ENCODE measurements around the gene SLC35A3. TPM values are rescaled to one million over a fixed set of nuclear protein-coding genes. Genes with fewer than 3 reads are reported as not detected.

Gene SLC35A3
- total RNA-seq, 1 experiment from 2014 or later = 21.6 TPM

GRCh38 chr1:100053727-100054126 lies 83.9 kb downstream of the SLC35A3 start:
- H3K9ac ChIP-seq (ENCODE audit: low read length) = no peak overlapping the region
- no TSS peak for BruUV-seq (replicated peaks)
- H3K36me3 ChIP-seq (ENCODE audit: control insufficient read depth in 1 of 2, insufficient read depth in 2 of 2, low read length in 2 of 2) = no peaks in the 10 kb centered on the region
- no peaks in the 10 kb centered on the region for H3K9me2 ChIP-seq (ENCODE audit: insufficient read depth)
- H3K4me2 ChIP-seq (ENCODE audit: low read length) = no peak overlapping the region
- intact Hi-C loops (cut with micrococcal nuclease) = no loop called here
- CTCF ChIA-PET = no interaction called here
- TF ChIP-seq FOSL1 (IDR thresholded peaks at IDR 0.05; ENCODE audit: low read depth) (no peak), ZNF274 (IDR thresholded peaks at IDR 0.05; ENCODE audit: low read depth, low read length) (no peak), EZH2 (IDR thresholded peaks at IDR 0.05) (no peak), POLR2A (IDR thresholded peaks at IDR 0.05; ENCODE audit: borderline replicate concordance, extremely low read depth, insufficient read depth, insufficient read length) (no peak), RAD21 (IDR thresholded peaks at IDR 0.05; ENCODE audit: low read depth) (no peak), MAX (IDR thresholded peaks at IDR 0.05) (no peak), ZFX (IDR thresholded peaks at IDR 0.05) (no peak), ELF1 (IDR thresholded peaks at IDR 0.05; ENCODE audit: borderline replicate concordance, low read depth) (no peak), ATF3 (IDR thresholded peaks at IDR 0.05) (no peak), SRF (IDR thresholded peaks at IDR 0.05; ENCODE audit: low read depth) (no peak), TCF7L2 (IDR thresholded peaks at IDR 0.05; ENCODE audit: borderline replicate concordance, extremely low read depth, insufficient read depth, insufficient read length) (no peak), POLR2AphosphoS5 (IDR thresholded peaks at IDR 0.05; ENCODE audit: low read depth, low read length) (no peak), EGR1 (IDR thresholded peaks at IDR 0.05; ENCODE audit: low read depth) (no peak), JUND (IDR thresholded peaks at IDR 0.05) (no peak), YY1 (IDR thresholded peaks at IDR 0.05; ENCODE audit: extremely low read depth, insufficient replicate concordance, low read depth, low read length) (no peak), EZH2phosphoT487 (IDR thresholded peaks at IDR 0.05; ENCODE audit: borderline replicate concordance) (no peak), CBX3 (IDR thresholded peaks at IDR 0.05; ENCODE audit: low read depth) (no peak), SIN3A (IDR thresholded peaks at IDR 0.05; ENCODE audit: low read depth) (no peak), REST (IDR thresholded peaks at IDR 0.05; ENCODE audit: low read depth) (no peak), CEBPB (IDR thresholded peaks at IDR 0.05; ENCODE audit: low read depth) (no peak)
- no peak overlapping the region for H3K4me3 ChIP-seq (replicated peaks in 1 of 2; ENCODE audit: low read depth in 1 of 2, low read length in 2 of 2)
- H2AFZ ChIP-seq (ENCODE audit: low read depth, low read length, poor library complexity, severe bottlenecking) = no peak overlapping the region
- H3K9me3 ChIP-seq (ENCODE audit: control insufficient read depth in 1 of 2, insufficient read depth in 1 of 2, low read depth in 1 of 2, low read length in 2 of 2) = no peaks in the 10 kb centered on the region
- H3K4me1 ChIP-seq (ENCODE audit: control insufficient read depth in 1 of 2, insufficient read depth in 2 of 2, low read length in 2 of 2) = peaks cover 0 to 11% of the 10 kb centered on the region in 2 experiments; a peak in 2 of 4 replicates
- no peak for ATAC-seq
- POLR2A ChIA-PET = no interaction called here
- RAD21 ChIA-PET (ENCODE audit: low non-redundant PET in 1 of 2, low total read pairs in 2 of 2, uncharacterized antibody in 2 of 2, unreplicated experiment in 2 of 2) = no interaction called here
- no peaks in the 10 kb centered on the region for H4K20me1 ChIP-seq (ENCODE audit: insufficient read depth)
- DNase-seq (ENCODE audit: low read depth, low spot score) = no peak
- peaks cover 97% of the 10 kb centered on the region for H3K79me2 ChIP-seq (ENCODE audit: insufficient read depth, low read length)
- H3K27ac ChIP-seq (ENCODE audit: low read depth, low read length) = no peak overlapping the region
- H3K27me3 ChIP-seq (ENCODE audit: insufficient read depth, low read length) = no peaks in the 10 kb centered on the region
